Measurements from ENCODE around the gene TMIE. TPM values are rescaled to one million over a fixed set of nuclear protein-coding genes. Genes with fewer than 3 reads are reported as not detected.

TMIE gene
- total RNA-seq, 2 donors from 2014 or later, result not detected

DNA sequence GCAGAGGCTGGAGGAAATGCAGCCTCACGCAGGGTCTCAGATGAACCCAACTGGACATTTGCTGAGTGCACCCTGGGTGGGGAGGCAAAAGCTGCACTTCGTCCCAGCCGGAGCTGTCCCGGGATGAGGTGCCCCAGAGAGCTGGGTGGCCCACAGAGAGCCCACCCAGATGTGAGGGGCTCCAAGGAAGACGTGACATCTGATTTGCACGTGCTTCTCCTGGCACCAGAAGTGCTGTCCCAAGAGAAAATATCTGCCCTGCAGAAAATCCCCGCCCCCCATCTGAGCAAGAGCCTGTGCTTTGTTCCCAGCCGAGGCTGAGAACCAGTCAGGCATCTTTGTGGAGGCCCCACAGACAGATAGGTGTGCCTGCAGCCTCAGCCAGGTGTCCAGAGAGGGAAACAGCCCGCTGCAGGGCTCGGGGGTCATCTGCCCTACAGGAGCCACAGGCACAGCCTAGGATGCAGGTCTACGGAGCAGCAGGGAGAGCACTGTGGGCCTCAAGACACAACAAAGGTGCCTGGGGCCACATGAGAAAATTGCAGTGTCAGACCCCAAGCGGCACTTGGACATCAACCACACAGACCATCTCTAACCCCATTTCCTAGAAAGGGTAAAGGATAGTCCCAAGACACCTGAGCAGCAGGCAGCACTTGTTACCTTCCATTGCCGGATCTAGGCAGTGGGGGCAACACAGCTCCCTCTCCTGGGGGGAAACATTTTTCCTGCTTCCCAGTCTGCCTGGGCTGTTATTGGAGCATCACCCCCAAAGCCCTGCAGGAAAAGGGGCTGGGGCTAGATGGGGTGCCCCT is 5.8 kb downstream of the TMIE start:
- DNase-seq, result peak in 1 of 4 donors; percentile 2

DNA sequence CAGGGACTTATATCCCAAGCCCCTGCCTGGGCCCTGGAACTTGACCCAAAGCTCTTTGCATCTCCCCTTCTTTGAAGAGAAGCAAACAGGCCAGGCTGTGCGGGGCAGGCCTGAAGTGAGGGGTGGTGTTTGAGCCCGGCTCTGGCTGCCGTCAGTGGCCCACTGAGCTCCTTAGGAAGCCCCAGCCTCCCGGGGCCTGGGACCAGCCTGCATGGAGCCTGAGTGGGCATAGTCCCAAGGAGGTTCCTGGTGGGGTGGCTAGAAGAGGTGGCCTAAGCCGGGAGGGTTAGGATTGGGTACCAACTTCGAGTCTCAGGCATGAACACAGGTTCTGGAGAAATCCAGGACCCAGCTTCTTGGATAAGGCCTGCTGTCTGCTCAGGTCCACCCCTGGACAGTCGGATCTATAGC is 6.4 kb downstream of the TMIE start:
- no peak for ATAC-seq
- H3K9me3 ChIP-seq, result no peaks in the 10 kb centered on the region
- no peak overlapping the region for H3K27ac ChIP-seq
- H3K36me3 ChIP-seq (replicated peaks in 1 of 2; ENCODE audit: insufficient read depth in 1 of 2, low read depth in 2 of 2), result no peaks in the 10 kb centered on the region
- WGBS, 2 donors, result 77 to 92% methylated on average over 2 to 7 of the region's 7 CpGs
- TF ChIP-seq, protein P1, sequence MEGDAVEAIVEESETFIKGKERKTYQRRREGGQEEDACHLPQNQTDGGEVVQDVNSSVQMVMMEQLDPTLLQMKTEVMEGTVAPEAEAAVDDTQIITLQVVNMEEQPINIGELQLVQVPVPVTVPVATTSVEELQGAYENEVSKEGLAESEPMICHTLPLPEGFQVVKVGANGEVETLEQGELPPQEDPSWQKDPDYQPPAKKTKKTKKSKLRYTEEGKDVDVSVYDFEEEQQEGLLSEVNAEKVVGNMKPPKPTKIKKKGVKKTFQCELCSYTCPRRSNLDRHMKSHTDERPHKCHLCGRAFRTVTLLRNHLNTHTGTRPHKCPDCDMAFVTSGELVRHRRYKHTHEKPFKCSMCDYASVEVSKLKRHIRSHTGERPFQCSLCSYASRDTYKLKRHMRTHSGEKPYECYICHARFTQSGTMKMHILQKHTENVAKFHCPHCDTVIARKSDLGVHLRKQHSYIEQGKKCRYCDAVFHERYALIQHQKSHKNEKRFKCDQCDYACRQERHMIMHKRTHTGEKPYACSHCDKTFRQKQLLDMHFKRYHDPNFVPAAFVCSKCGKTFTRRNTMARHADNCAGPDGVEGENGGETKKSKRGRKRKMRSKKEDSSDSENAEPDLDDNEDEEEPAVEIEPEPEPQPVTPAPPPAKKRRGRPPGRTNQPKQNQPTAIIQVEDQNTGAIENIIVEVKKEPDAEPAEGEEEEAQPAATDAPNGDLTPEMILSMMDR (IDR thresholded peaks at IDR 0.05), result no peak
- TF ChIP-seq POLR2A (IDR thresholded peaks at IDR 0.05), result no peak
- DNase-seq, result peak in 1 of 4 donors; percentile 2
- H3K4me1 ChIP-seq, result no peaks in the 10 kb centered on the region
- intact Hi-C loops (cut with DNase I), result loop anchor here (5.0 kb wide), 1 partner anchor 195 kb away; no protein-coding TSS in a partner anchor
- no peaks in the 10 kb centered on the region for H3K27me3 ChIP-seq
- H3K4me3 ChIP-seq, result no peak overlapping the region

More for the DNA sequence above, 5.8 kb downstream of the TMIE start:
- Histone ChIP-seq H3K27me3 (no peaks in the 10 kb centered on the region), H3K4me1 (no peaks in the 10 kb centered on the region), H3K9me3 (no peaks in the 10 kb centered on the region), H3K27ac (no peak overlapping the region), H3K4me3 (no peak overlapping the region), H3K36me3 (replicated peaks in 1 of 2; ENCODE audit: insufficient read depth in 1 of 2, low read depth in 2 of 2) (no peaks in the 10 kb centered on the region)
- ATAC-seq, result no peak
- 54 to 58% methylated on average over 11 to 13 of the region's 13 CpGs for WGBS, 2 donors
- no peak for TF ChIP-seq POLR2A (IDR thresholded peaks at IDR 0.05)
- TF ChIP-seq, protein P1 (IDR thresholded peaks at IDR 0.05), result no peak
- intact Hi-C loops (cut with DNase I), result loop anchor here (5.0 kb wide), 1 partner anchor 195 kb away; no protein-coding TSS in a partner anchor

DNA sequence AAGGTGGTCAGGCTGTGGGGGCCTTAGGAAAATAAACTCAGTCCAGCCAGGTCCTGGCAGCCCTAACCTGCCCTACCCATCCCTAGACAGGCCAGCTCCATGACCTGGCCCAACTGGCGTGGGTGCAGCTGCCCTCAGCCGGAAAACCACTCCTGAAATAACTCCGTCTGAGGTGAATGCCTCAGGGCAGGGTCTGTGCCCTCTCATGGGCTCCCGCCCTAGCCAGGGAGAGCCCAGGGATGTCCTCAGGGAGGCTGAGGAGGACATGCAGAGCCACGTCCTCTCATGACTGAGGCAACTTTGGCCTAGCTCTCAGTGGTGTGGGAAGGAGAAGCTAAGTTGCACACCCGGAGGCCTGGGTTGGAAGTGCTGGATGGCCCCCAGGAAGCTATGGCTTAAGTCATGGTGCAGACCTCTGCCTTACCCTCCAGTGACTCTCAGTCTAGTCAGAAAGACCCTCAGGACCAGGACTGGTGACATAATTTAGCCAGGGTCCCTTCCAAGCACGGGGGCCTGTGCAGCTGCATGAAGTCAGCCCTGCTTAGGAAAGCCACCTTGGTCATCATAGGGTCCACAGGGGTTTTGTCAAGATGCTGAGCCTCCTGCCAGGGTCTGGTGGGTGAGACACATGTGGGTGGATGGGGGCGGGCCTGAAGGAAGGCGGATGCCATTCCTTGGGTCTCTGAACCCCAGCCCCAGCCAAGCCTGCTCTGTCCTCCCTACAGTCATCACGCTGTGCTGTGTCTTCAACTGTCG is 7.4 kb downstream of the TMIE start:
- DNase-seq, result peak in 2 of 4 donors; percentile 3 to 5
- Histone ChIP-seq H3K4me1 (no peaks in the 10 kb centered on the region), H3K4me3 (no peak overlapping the region), H3K9me3 (no peaks in the 10 kb centered on the region), H3K36me3 (replicated peaks in 1 of 2; ENCODE audit: insufficient read depth in 1 of 2, low read depth in 2 of 2) (no peaks in the 10 kb centered on the region), H3K27ac (no peak overlapping the region), H3K27me3 (no peaks in the 10 kb centered on the region)
- TF ChIP-seq, protein P1 (IDR thresholded peaks at IDR 0.05), result no peak
- TF ChIP-seq POLR2A (IDR thresholded peaks at IDR 0.05), result no peak
- intact Hi-C loops (cut with DNase I), result loop anchor here (5.0 kb wide), 1 partner anchor 194 kb away; no protein-coding TSS in a partner anchor
- ATAC-seq, result no peak
- WGBS, 2 donors, result 70 to 71% methylated on average over 2 to 11 of the region's 11 CpGs

DNA sequence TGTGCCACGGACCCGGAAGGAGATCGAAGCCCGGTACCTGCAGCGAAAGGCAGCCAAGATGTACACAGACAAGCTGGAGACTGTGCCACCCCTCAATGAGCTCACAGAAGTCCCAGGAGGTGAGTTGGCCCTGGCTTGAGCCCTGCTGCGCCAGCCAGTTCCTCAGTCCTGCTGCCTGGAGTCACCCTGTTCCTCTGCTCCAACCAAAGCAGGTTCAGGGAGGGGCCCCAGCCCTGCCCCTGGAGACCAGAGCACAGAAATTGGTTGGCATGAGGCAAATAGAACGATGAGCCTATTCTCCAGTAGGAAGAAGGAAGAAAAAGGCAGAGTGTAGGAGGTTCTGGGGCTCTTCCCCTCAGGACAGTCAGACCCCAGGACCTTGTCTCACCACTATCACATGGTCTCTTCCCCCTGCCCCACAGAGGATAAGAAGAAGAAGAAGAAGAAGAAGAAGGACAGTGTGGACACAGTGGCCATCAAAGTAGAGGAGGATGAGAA is 8.0 kb downstream of the TMIE start:
- ATAC-seq (no peak), DNase-seq (no peak)
- Histone ChIP-seq H3K4me1 (no peaks in the 10 kb centered on the region), H3K9me3 (no peaks in the 10 kb centered on the region), H3K27ac (no peak overlapping the region), H3K4me3 (no peak overlapping the region), H3K27me3 (no peaks in the 10 kb centered on the region), H3K36me3 (replicated peaks in 1 of 2; ENCODE audit: insufficient read depth in 1 of 2, low read depth in 2 of 2) (no peaks in the 10 kb centered on the region)
- no peak for TF ChIP-seq POLR2A (IDR thresholded peaks at IDR 0.05)
- TF ChIP-seq, protein P1 (IDR thresholded peaks at IDR 0.05), result no peak
- 85 to 86% methylated on average over 7 of the region's 7 CpGs for WGBS, 2 donors
- intact Hi-C loops (cut with DNase I), result loop anchor here (5.0 kb wide), 1 partner anchor 193 kb away; no protein-coding TSS in a partner anchor
